GM19238 (cell line): ENCODE results near the gene MPP3.
"Not testable (repeated sequence)": the region's sequence is repeated elsewhere in the genome, so short reads cannot be mapped to it uniquely, and the experiment has no call there.

ENCODE experiments used
- DNase-seq: peaks from one replicate; pipeline ENCODE4 v3.0.0; 2011; ENCODE audit warnings: low spot score; ENCODE audit not compliant: insufficient read length

MPP3 gene

DNA sequence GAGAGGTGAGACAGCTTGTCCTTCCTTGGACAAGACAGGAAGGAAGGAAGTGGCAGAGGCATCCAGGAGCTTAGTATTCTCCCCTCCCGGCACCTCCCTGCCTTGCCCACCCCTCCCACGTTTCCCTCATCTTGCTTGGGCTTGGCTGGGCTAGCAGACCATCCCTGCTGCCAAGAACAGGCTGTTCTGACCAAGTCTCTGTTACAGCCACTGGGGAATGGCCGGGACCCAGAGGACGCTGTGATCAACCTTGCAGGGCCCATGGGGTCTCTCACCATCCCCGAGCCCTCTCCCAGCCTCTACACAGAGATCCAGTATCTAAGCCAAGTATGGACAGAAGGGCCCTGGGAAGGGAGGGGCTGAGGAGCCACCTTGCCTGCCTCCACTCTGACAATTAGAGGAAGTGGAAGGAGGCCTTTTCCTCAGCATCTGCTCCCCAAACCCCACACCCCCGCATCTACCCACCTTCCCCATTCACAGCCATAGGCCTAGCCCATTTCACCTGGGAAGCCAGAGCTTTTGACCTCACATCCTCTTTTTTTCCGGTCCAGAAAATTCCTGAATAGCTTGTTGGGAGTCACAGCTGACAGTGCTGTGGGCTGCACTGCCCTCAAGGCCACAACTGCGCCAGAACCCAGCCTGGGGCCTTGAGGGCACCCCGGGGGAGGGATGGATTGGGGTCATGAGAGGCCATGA lies 28.1 kb upstream of the MPP3 start:
- no peak for DNase-seq

DNA sequence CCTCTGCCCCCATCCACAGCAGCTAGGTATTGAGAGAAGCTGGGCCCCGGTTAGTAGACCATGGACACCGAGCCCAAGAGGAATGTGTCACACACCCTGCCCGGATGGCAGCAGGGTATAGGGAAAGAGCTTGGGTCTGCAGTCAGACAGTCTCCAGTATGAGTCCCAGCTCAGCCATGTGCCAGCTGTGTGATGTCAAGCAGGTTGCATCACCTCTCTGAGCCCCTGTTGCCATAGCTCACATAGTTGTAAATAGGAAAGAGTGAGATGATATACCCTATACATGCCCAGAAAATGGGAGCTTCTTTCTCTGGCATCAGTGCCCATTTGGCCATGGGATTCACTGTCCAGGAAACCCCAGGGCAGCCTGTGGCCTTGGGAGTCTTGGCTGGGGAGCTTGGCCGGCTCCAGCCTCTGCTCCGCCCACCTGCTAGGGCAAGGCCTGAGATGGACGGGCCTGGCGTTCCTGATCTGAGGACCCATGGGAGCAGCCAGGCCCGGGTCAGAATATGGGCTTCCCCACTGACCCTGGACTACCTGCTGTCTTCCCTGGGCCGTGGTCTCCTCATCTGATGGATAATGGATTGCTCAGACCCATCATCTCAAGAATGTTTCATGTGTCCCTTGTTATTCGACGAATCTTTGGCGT lies 27.3 kb upstream of the MPP3 start:
- DNase-seq, result no peak

DNA sequence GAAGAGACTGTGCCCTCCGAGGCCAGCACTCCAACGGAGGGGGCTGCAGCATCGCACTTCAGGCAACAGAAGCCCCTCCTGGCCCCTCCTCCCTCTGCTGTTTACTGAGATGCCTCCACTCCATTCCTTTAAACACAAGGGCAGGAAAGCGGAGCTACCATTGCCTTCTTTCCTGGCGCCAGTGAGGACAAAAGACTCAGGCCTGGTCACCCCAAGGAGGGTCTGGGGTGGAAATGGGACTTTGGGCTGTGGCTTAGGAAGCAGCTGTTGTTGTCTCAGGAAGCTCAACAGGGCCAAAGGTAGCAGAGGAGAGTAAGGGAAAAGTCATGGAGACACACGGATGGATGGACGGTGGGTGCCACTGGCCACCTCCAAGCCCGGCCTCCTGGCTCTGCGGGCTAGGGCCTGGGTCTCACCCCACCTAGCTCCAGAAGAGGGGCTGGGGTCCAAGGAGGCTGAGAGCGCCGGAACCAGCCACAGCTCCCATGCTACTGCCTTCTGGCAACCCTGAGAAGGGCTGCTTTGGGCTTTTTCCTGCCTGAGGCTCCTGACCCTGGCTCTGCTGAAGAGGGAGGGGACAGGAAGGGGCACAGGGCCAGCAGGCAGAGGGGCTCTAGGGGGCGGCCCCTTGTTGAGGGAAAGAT lies 25.1 kb upstream of the MPP3 start:
- DNase-seq, result no peak

DNA sequence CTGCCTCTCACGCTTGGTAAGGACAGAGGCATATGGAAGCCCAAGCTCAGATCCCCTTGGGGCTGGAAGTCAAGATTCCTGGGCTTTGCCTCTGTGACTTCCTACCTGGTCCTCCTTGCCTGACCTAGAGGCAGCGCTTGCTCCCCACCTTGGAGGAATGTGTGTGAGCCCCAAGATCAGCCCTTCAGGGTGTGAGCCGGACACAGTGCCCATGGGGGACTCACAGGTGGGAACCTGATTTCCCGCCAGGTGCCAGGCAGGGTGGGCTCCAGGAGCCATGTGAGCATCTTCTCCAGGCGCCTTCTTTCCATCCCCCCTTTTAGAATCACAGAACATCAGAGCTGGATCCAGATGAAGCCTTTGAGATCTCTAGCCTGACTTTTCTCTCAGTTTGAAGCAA lies 24.2 kb upstream of the MPP3 start:
- DNase-seq, result no peak

DNA sequence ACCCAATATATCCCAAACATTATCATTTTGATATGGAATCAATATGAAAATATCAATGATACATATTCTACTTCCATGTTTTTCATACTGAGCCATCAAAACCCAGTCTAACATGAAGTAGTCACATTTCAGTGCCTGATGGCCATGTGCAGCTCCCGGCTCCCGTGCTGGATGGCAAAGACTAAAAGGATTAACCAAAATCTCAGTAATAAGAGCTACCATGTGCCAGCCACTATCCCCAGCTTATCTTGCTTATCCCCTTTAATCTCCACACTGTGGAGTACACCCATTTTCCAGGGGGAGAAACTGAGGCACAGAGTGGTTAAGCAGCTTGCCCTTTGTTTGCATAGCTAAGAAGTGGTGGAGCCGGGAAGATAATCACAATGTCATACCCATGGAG lies 23.2 kb upstream of the MPP3 start:
- DNase-seq, result no peak

DNA sequence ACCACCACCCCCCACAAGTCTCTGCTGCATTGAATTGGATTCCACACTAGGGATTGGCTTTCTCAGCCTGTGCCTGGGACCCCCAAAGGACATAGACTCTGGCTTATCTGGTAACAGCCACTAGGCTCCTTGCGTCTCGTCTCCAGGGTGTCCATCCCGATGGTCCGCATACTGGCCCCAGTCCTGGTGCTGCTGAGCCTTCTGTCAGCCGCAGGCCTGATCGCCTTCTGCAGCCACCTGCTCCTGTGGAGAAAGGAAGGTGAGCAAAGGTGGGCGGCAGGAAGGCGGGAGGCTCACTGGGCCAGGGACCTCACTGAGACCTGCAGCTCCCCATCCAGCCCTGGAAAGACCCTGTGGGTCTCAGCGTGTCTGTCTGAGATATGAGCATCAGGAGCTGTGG lies 22.1 kb upstream of the MPP3 start:
- no peak for DNase-seq

DNA sequence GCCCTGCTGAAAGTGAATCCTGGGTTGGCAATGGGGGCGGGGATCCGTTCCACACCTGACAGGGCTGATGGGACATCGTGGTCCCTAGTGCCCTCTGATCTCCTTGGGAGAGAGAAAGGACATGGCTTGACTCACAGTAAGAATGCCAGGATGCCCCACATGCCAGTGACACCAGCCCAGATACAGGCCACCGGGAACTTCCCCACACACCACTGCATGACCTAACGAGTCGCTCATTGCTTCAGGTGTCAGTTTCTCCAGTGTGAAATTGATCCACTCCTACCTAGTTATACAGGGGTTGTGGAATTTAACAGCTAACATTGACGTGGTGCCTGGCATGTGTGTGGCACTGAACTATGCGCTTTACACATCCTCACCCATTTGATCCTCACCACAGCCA lies 21.6 kb upstream of the MPP3 start:
- no peak for DNase-seq

DNA sequence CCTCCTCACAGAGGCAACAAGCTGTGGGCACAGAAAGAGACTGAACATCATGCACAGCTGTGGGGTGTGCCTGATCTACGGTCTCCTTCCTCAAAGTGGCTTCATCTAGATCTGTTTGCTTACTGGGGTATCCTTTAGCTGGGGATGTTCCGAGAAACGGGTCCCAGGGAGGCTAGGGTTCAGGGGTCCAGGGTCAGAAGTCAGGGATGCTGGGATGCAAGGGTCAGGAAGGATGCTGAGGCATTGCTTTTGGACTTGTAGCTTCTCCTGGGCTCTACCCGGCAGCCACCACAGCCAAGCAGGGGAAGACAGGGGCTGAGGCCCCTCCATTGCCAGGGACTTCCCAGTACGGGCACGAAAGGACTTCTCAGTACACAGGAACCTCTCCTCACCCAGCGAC lies 20.6 kb upstream of the MPP3 start:
- DNase-seq, result no peak

DNA sequence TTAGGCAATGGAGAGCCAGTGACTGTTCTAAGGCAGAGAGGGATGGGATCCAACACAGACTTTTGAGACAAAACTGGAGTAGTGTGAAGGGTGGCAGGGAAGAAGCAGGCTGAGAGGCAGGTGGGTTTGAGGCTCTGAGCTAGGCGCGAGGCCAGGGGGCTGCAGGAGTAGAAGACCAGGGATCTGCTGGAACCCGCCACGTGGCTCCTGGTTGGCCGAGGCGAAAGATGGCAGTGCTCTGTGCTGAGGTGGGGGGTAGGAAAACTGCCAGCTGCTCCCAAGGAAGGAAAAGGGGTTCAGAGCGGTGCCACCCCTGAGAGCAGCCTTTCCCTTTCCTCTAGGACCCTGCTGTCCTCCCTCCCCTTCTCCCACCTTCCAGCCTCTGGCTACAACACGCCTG lies 19.6 kb upstream of the MPP3 start:
- DNase-seq, result no peak

DNA sequence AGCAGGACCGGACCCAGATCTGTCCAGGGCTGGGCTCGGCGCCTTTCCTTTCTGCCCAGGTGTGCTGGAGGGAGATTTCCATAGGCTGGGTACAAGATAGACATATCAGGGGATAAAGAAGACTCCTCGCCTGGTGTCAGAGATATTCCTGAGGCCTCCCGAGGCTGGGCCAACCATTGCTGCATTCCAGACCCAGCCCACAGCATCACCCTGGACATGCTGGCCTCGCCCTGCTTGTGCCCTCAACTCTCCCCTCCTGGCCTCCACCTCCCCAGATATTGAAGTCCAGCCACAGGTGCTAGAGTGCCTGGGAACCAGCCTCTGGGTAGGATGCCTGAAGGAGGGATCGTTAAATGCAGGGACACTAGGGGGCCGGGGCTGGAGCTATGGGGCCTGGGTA lies 16.2 kb upstream of the MPP3 start:
- no peak for DNase-seq

DNA sequence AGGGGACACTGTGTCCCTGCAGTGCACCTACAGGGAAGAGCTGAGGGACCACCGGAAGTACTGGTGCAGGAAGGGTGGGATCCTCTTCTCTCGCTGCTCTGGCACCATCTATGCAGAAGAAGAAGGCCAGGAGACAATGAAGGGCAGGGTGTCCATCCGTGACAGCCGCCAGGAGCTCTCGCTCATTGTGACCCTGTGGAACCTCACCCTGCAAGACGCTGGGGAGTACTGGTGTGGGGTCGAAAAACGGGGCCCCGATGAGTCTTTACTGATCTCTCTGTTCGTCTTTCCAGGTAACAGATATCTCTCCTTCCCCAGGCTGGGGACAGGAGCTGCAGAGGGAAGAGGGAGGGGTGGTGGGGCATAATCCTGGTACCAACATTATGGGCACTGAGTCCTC lies 15.7 kb upstream of the MPP3 start:
- no peak for DNase-seq

DNA sequence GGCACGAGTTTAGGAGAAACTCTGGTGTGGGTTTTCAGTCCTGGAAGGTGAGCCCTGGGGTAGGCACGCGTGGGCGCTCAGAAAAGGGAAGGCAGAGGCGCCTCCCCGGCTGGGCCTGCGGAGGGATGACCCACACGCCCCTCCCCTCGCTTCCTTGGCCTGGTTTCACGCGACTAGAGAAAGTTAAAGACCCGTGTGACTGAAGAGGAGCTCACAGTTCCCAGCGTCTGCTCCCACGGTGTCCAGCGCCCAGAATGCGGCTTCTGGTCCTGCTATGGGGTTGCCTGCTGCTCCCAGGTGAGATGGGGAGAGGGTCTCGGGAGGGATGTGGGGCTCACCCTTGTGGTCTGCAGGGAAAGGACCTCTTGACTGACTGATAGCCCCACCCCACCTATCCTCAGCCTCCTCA lies 14.0 kb upstream of the MPP3 start, which contains the start of gene CD300LG:
CD300LG (plus strand) TSS at position 214 of the 409 bp plus-strand sequence; CDS start at position 255, 41 bp downstream.
- DNase-seq, result no peak

DNA sequence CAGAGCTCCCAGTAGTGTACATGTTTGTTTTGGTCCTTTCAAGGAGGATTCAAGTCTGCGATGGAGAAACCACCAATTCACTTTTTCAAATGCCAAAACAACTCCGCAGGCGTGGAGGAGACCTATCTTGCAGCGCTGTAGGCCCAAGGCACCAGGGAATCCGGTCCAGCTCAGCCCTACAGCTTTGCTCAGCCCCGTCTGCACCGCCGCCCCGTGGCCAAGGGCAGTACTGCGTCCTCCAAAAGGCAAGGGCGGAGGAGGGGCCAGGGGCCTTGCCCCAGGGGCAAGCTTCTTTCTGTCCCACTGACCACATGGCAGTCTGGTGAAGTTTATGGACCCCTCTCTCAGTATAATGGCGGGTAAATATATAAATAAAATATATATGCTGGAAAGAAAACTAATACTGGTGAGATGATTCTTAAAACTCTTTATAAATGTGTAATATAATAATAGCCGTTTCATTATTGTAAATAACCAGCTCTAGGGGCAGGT lies 13.3 kb upstream of the MPP3 start:
- DNase-seq, result peak; percentile 85

DNA sequence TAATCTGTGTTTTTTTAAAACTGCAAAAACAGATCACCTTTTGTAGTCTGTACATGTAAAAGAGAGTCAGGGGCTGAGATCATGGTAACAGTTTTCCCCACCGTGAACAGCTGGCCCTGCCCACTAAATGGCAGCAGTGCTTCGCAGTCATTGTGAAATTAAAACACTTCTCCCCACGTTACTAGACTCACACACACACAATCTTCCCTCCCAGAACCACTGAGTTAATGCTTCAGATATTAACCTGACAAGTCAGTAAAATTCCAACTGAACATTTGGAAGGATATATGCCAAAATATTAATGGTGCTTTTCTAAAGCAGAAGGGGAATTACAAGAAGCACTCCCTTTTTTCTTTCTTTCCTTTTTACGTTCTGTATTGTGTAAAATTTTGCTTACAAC lies 12.8 kb upstream of the MPP3 start:
- no peak for DNase-seq

DNA sequence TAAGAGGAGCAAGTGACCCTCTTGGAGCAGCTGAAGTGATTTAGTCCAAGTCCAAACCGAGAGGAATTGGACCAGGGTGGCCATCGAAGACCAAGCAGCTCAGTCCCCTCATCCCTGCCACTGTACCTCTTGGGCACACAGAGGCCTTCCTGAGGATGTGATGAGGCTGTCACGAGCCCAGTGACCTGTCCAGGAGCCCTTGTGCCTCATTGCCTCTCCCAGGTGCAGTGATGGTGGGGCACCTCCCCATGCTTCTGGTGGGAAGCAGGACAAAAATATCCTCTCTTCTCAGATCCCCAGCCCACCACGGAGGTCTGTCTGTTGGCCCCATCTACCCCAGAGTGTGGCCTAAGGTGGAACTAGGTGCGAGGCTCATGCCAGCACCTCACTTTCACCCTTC lies 11.3 kb upstream of the MPP3 start:
- DNase-seq, result no peak

DNA sequence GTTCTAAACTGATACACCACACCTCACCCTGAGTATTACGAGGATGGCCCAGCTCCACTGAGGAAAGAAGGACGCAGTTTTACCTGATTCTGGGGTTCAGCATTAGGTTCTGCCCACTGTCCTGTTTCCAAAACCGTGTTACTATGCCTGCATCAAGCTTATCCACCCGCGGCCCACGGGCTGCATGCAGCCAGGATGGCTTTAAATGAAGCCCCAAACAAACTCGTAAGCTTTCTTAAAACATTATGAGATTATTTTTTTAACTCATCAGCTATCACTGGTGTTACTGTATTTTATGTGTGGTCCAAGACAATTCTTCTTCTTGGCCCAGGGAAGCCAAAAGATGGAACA lies 10.0 kb upstream of the MPP3 start:
- DNase-seq, result no peak

DNA sequence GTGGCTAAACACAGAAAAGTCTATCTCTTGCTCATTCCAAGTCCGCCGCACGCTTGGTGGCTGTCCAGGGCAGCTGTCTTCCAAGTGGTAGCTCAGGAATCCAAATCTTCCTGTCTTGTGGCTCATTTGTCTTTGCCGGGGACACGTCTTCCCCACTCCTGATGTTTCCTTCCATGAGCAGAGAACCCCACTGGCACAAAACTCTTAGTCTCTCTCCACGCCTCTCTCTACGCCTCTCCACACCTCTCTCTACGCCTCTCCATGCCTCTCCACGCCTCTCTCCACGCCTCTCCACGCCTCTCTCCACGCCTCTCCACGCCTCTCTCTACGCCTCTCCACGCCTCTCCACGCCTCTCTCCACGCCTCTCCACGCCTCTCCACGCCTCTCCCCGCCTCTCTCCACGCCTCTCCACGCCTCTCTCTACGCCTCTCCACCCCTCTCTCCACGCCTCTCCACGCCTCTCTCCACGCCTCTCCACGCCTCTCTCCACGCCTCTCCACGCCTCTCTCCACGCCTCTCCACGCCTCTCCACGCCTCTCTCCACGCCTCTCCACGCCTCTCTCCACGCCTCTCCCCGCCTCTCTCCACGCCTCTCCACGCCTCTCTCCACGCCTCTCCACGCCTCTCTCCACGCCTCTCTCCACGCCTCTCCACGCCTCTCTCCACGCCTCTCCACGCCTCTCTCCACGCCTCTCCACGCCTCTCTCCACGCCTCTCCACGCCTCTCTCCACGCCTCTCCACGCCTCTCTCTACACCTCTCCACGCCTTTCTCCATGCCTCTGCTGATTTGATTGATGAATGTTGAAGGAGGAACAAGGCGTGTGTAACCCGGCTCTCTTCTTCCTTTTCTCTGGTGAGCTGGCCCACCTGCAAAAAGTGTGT lies 9.4 kb upstream of the MPP3 start:
- not testable (repeated sequence) for DNase-seq

DNA sequence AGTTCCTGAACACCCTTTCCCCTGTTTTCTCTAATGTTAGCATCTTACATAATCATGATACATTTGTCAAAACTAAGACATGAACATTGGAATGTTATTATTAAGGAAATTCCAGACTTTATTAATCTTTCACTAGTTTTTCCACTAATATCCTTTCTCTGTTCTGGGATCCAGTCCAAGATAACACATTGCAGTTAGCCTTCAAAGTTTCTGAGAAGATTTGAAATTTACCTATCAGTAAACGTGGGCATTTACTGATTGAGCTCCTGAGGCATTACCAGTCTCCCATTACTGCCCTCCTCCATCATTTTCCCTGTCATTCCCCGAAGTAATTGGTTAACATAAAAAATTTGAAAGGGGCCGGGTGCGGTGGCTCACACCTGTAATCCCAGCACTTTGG lies 8.3 kb upstream of the MPP3 start:
- no peak for DNase-seq

DNA sequence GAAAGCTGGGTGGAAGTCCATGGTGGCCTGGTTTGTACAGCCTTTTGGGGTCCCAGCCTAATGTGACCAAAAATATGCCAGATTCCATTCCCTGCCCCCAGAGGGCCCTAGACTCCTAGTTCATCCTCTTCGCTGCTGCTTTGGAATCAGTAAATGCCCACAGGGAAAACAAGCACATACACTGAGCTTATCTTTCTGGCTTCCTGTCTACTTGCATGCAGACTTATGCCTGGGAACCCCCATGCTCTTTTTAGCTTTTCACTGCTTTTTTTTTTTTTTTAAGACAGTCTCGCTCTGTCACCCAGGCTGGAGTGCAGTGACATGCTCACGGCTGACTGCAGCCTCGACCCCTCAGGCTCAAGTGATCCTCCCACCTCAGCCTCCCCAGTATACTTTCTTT lies 7.9 kb upstream of the MPP3 start:
- DNase-seq, result no peak

DNA sequence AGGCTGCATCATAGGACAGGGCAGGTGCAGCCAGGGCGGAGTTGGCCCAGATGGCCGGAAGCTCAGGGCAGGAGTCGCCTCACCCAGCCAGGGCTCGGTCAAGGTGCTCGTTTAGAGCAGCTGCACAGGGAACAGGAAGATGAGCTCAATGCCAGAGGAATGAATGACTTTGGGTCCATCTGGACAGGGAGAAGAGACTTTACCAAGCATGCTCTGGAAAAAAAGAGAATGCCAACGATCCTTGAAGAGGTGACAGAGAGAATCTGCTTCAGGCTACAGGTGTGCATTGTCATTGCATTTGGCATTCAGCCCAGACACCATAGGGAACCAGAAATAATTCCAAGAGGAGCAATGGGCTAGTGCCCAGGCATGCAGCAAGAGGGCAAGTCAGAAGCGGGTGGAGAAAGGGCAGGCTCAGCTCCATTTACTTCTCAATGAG lies 6.7 kb upstream of the MPP3 start:
- DNase-seq, result no peak

DNA sequence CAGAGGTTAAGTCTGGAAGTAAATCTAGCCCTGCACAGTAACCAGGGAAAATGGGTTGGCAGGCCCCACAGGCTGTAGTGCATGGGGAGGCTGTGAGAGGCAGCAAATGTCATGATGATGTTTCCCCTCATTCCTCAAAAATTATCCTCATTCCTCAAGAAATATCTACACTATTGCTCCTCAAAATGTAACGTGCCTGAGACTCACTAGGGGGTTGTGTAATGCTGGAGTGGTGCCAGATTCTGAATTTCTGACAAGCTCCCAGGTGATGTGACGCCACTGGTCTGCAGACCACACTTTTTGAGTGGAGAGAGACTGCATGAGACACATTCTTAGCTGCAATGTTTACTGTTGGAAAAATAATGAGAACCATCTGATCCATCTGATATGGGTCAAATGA lies 1.2 kb upstream of the MPP3 start:
- no peak for DNase-seq
